Chondrocyte (in vitro differentiated cells): ENCODE data around the gene MPND. TPM values are rescaled to one million over a fixed set of nuclear protein-coding genes. Genes with fewer than 3 reads are reported as not detected.
"Not testable (repeated sequence)": the region's sequence is repeated elsewhere in the genome, so short reads cannot be mapped to it uniquely, and the experiment has no call there.

Experiments used
- DNase-seq: peaks from one replicate; pipeline ENCODE4 v3.0.0; 2021; ENCODE audit warnings: mixed read lengths, low spot score
- H3K27ac Mint-ChIP-seq: one replicate; pipeline ENCODE4 v1.8.0; 2021; ENCODE audit warnings: mild to moderate bottlenecking, moderate library complexity, mixed read lengths; ENCODE audit not compliant: unreplicated experiment
- H3K27me3 Mint-ChIP-seq: 2 replicates; pipeline ENCODE4 v1.8.0; 2021; ENCODE audit warnings: low read depth, mixed read lengths
- H3K36me3 Mint-ChIP-seq: 2 replicates; pipeline ENCODE4 v1.8.0; 2021; ENCODE audit warnings: low read depth, mixed read lengths
- H3K4me1 Mint-ChIP-seq: 2 replicates; pipeline ENCODE4 v1.8.0; 2021; ENCODE audit warnings: low read depth, mild to moderate bottlenecking, mixed read lengths
- H3K4me3 Mint-ChIP-seq: one replicate; pipeline ENCODE4 v1.8.0; 2021; ENCODE audit warnings: mild to moderate bottlenecking, moderate library complexity, mixed read lengths; ENCODE audit not compliant: unreplicated experiment
- H3K9me3 Mint-ChIP-seq: 2 replicates; pipeline ENCODE4 v1.8.0; 2021; ENCODE audit warnings: low read depth, mixed read lengths
- CTCF ChIP-seq: fragments of 200-600 bp; sonication (generic); IDR thresholded peaks from 2 replicates; pipeline ENCODE4 v1.5.0; 2021; ENCODE audit warnings: antibody characterized with exemption, mild to moderate bottlenecking, moderate library complexity
- total RNA-seq: library from RNA; stranded (reverse); gene quantifications from 3 replicates; pipeline ENCODE4 v1.2.1, GENCODE V29; 2021

Gene MPND
- total RNA-seq, 1 donor from 2014 or later, result 14.9 TPM

DNA sequence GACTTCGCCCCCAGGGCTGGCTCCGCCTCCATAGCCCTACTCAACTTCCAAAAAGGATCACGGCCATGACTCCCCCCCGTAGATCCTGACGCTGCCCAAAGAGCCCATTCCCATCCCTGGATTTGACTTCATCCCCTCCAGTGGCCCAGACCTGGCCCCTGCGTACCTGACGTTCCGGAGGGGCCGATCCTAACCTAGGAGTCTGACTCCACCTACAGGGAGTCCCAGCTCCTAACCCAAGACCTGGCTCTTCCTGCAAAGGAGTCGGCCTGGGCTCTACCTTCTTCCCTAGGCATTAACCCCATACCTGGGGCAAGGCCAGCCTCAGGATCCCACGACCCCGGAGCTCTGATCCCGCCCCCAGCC is 15.5 kb upstream of the MPND start:
- Mint-ChIP-seq H3K27ac (peak overlapping the region; percentile 24), H3K4me3 (peak overlapping the region; percentile 78), H3K27me3 (no peaks in the 10 kb centered on the region), H3K9me3 (no peaks in the 10 kb centered on the region), H3K4me1 (peaks cover 18% of the 10 kb centered on the region), H3K36me3 (no peaks in the 10 kb centered on the region)
- no peak for DNase-seq
- TF ChIP-seq CTCF, result peak; percentile 27

DNA sequence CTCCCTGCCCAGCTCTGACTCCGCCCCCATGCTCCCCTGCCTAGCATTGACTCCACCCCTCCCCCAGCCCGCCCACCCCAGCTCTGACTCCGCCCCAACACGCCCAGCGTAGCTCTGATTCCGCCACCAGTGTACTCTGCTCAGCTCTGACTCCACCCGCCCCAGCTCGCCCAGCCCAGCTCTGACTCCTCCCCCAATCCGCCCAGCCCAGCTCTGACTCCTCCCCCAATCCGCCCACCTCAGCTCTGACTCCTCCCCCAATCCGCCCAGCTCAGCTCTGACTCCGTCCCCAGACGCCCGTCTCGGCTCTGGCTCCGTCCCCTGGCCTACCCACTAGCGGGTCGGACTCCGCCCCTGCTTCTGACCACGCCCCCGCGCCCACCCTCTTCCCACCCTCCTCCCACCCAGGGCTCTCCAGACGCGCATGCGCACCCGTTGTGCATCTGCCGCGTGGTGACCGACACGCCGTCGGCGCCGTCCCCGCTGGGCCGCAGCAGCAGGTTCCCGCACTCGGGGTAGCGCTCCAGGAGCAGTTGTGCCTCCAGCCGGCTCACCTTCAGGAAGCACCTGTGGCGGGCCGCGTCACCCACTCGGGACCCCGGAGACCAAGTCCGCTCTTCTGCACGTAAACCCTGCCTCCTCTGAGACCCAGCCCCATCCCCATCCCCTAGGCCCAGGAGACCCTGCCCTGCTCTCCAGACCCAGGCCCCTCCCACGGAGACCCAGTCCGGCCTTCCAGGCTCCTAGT is 14.9 kb upstream of the MPND start:
- TF ChIP-seq CTCF, result no peak
- Mint-ChIP-seq H3K36me3 (no peaks in the 10 kb centered on the region), H3K27me3 (no peaks in the 10 kb centered on the region), H3K4me3 (peak overlapping the region; percentile 78), H3K27ac (peak overlapping the region; percentile 17), H3K4me1 (peaks cover 18% of the 10 kb centered on the region), H3K9me3 (no peaks in the 10 kb centered on the region)
- DNase-seq, result peak; percentile 99

- not testable (repeated sequence) for DNase-seq, H3K36me3 Mint-ChIP-seq, H3K27me3 Mint-ChIP-seq, H3K9me3 Mint-ChIP-seq
- peak overlapping the region; percentile 17 for H3K27ac Mint-ChIP-seq
- peaks cover 18% of the 10 kb centered on the region for H3K4me1 Mint-ChIP-seq
- H3K4me3 Mint-ChIP-seq, result peak overlapping the region; percentile 78
Observed at GRCh38 chr19:4328991-4329681, 14.2 kb upstream of the MPND start.

DNA sequence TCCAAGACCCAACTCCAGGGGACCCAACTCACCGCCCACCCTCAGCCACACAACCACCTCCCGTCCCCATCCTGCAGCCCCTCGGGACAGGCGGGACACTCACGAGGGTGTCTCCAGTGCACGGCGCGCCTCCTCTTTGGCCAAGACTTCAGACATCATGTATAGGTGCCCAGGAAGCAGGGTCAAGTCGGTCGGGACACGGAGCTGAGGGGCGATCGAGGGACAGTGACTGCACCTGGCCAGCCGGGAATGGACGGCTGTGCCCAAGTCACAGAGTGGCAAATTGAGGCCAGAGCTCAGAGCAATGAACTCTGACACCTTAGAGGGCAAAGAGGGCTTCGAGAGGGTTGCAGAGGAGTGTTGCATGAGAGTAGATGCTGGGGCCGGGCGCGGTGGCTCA is 13.5 kb upstream of the MPND start:
- H3K27ac Mint-ChIP-seq, result no peak overlapping the region
- H3K36me3 Mint-ChIP-seq, result no peaks in the 10 kb centered on the region
- no peak for DNase-seq
- TF ChIP-seq CTCF, result no peak
- peak overlapping the region; percentile 4 for H3K4me3 Mint-ChIP-seq
- peaks cover under 1% of the 10 kb centered on the region for H3K9me3 Mint-ChIP-seq
- H3K4me1 Mint-ChIP-seq, result peaks cover 18% of the 10 kb centered on the region
- no peaks in the 10 kb centered on the region for H3K27me3 Mint-ChIP-seq

DNA sequence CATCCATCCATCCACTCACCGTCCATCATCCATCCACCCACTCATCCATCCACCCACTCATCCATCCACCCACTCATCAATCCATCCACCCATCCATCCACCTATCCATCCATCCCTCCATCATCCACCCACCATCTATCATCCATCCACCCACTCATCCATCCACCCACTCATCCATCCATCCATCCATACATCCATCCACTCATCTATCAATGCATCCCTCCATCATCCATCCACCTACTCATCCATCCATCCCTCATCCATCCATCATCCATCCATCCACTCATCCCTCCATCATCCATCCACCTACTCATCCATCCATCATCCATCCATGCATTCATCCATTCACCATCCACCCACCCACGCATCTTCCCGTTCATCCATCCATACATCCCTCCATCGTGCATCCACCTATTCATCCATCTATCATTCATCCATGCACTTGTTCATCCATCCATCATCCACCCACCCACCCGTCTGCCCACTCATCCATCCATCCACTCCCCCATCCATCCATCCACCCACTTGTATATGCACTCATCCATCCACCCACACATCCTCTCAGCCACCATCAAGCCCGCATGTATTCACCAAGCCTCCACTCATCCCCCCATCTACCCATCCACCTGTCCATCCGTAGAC is 8.3 kb upstream of the MPND start:
- DNase-seq, result no peak
- H3K27me3 Mint-ChIP-seq, result no peaks in the 10 kb centered on the region
- peaks cover 7% of the 10 kb centered on the region for H3K4me1 Mint-ChIP-seq
- no peak overlapping the region for H3K27ac Mint-ChIP-seq
- no peak for TF ChIP-seq CTCF
- H3K9me3 Mint-ChIP-seq, result peaks cover 3% of the 10 kb centered on the region
- H3K4me3 Mint-ChIP-seq, result no peak overlapping the region
- H3K36me3 Mint-ChIP-seq, result no peaks in the 10 kb centered on the region
